H1 (cell line): Measurements from ENCODE around the gene SSPN. TPM values are rescaled to one million over a fixed set of nuclear protein-coding genes. Genes with fewer than 3 reads are reported as not detected.

Experiments
- CTCF ChIA-PET: fragments of 300-600 bp; sonication (Branson Sonifier 250); formaldehyde crosslinking; loops from one replicate; lab custom pipeline; 2021; ENCODE audit not compliant: partially characterized antibody; lab: Charles Lee
- POLR2A ChIA-PET: fragments of 300-600 bp; sonication (Branson Sonifier 250); formaldehyde crosslinking; loops from one replicate; lab custom pipeline; 2021; ENCODE audit warnings: inconsistent platforms; ENCODE audit not compliant: partially characterized antibody; lab: Charles Lee
- DNase-seq, 2 experiments: peaks; one replicate each; pipeline versions ENCODE4 v3.0.0 to v3.0.0-alpha.2; 2010 to 2022; ENCODE audit warnings: low spot score in 2 of 2, low read depth in 1 of 2, mixed read lengths in 1 of 2
- FAIRE-seq: peaks from 2 replicates; lab custom pipeline; 2011; peaks lifted over from hg19 to GRCh38; lab: Jason Lieb, UNC
- H2AFZ ChIP-seq: 2 replicates; pipeline ENCODE4 v1.8.1; 2012; ENCODE audit warnings: low read length, inconsistent platforms
- H2AK5ac ChIP-seq: 2 replicates; pipeline ENCODE4 v1.6.1; 2013; ENCODE audit warnings: low read depth, low read length
- H2BK120ac ChIP-seq: replicated peaks from 2 replicates; pipeline ENCODE3; 2013; ENCODE audit warnings: low read depth, low read length, inconsistent platforms
- H2BK12ac ChIP-seq: 2 replicates; pipeline ENCODE4 v1.6.1; 2013; ENCODE audit warnings: low read depth, low read length
- H2BK15ac ChIP-seq: 2 replicates; pipeline ENCODE4 v1.6.1; 2013; ENCODE audit warnings: low read length
- H2BK20ac ChIP-seq: 2 replicates; pipeline ENCODE4 v1.6.1; 2013; ENCODE audit warnings: low read length
- H2BK5ac ChIP-seq: 2 replicates; pipeline ENCODE4 v1.6.1; 2013; ENCODE audit warnings: low read depth, low read length
- H3K14ac ChIP-seq: 2 replicates; pipeline ENCODE4 v1.6.1; 2013; ENCODE audit warnings: inconsistent platforms; ENCODE audit not compliant: insufficient read length
- H3K18ac ChIP-seq: 2 replicates; pipeline ENCODE4 v1.6.1; 2013; ENCODE audit warnings: low read length; ENCODE audit errors: extremely low read depth
- H3K23ac ChIP-seq: 2 replicates; pipeline ENCODE4 v1.6.1; 2013; ENCODE audit warnings: inconsistent platforms; ENCODE audit not compliant: insufficient read length
- H3K23me2 ChIP-seq: 2 replicates; pipeline ENCODE4 v1.6.1; 2013; ENCODE audit warnings: low read depth, low read length
- H3K27ac ChIP-seq: 2 replicates; pipeline ENCODE4 v1.6.1; 2011; ENCODE audit warnings: low read depth, low read length, inconsistent platforms
- H3K27me3 ChIP-seq, 4 experiments: replicated peaks in 1 of 4; 1 replicate in 1 of 4; 2 replicates in 3 of 4; pipeline versions ENCODE4 v1.6.1 to v1.8.1; 2011 to 2013; ENCODE audit warnings: low read length in 3 of 4, mild to moderate bottlenecking in 3 of 4, inconsistent platforms in 2 of 4, mixed read lengths in 2 of 4, moderate library complexity in 1 of 4; ENCODE audit not compliant: control insufficient read depth in 3 of 4, insufficient read depth in 3 of 4; ENCODE audit errors: extremely low read depth in 1 of 4
- H3K36me3 ChIP-seq, 4 experiments: 2 replicates each; pipeline versions ENCODE4 v1.6.1 to v1.8.1; 2011 to 2013; ENCODE audit warnings: mild to moderate bottlenecking in 4 of 4, low read length in 3 of 4, moderate library complexity in 2 of 4, control low read depth in 1 of 4, inconsistent platforms in 1 of 4; ENCODE audit not compliant: insufficient read depth in 4 of 4, control insufficient read depth in 2 of 4
- H3K4ac ChIP-seq: replicated peaks from 2 replicates; pipeline ENCODE3; 2013; ENCODE audit warnings: low read length, low read depth, mixed read lengths, inconsistent platforms; ENCODE audit not compliant: insufficient read length
- H3K4me1 ChIP-seq, 4 experiments: replicated peaks in 1 of 4; 1 replicate in 1 of 4; 2 replicates in 3 of 4; pipeline versions ENCODE4 v1.6.1 to v1.8.1; 2011 to 2013; ENCODE audit warnings: low read length in 3 of 4, inconsistent platforms in 2 of 4, mixed read lengths in 1 of 4; ENCODE audit not compliant: insufficient read depth in 4 of 4, control insufficient read depth in 3 of 4
- H3K4me2 ChIP-seq, 2 experiments: 2 replicates each; pipeline versions ENCODE4 v1.6.1 to v1.8.1; 2011 to 2013; ENCODE audit warnings: low read depth in 2 of 2, low read length in 2 of 2, control low read depth in 1 of 2, inconsistent platforms in 1 of 2, mild to moderate bottlenecking in 1 of 2; ENCODE audit not compliant: insufficient read depth in 1 of 2
- H3K4me3 ChIP-seq, 4 experiments: fragments of 200-600, 300-600 bp in 1 of 4; sonication (generic), shearing (Covaris generic), sonication (Bioruptor Twin) in 1 of 4; 2 replicates each; pipeline versions ENCODE4 v1.5.1 to v1.8.1; 2011 to 2016; ENCODE audit warnings: low read length in 4 of 4, low read depth in 3 of 4, control low read depth in 2 of 4, inconsistent platforms in 2 of 4, mild to moderate bottlenecking in 2 of 4, mixed read lengths in 1 of 4, moderate library complexity in 1 of 4; ENCODE audit not compliant: insufficient read depth in 2 of 4; ENCODE audit errors: extremely low read depth in 1 of 4
- H3K56ac ChIP-seq: replicated peaks from 2 replicates; pipeline ENCODE3; 2013; ENCODE audit warnings: low read depth, mild to moderate bottlenecking, mixed read lengths, low read length, inconsistent platforms; ENCODE audit not compliant: insufficient read length
- H3K79me1 ChIP-seq: 2 replicates; pipeline ENCODE4 v1.6.1; 2013; ENCODE audit warnings: low read depth, low read length, control low read depth
- H3K79me2 ChIP-seq, 2 experiments: 2 replicates each; pipeline versions ENCODE4 v1.6.1 to v1.8.1; 2012 to 2013; ENCODE audit warnings: low read length in 2 of 2, mild to moderate bottlenecking in 2 of 2, inconsistent platforms in 1 of 2; ENCODE audit not compliant: insufficient read depth in 2 of 2, control insufficient read depth in 1 of 2
- H3K9ac ChIP-seq, 4 experiments: replicated peaks in 1 of 4; 1 replicate in 1 of 4; 2 replicates in 3 of 4; pipeline versions ENCODE4 v1.6.1 to v1.8.1; 2011 to 2013; ENCODE audit warnings: low read depth in 3 of 4, low read length in 3 of 4, control low read depth in 2 of 4, mild to moderate bottlenecking in 2 of 4, moderate library complexity in 2 of 4, inconsistent platforms in 1 of 4; ENCODE audit errors: extremely low read depth in 1 of 4
- H3K9me3 ChIP-seq, 2 experiments: 2 replicates each; pipeline versions ENCODE4 v1.6.1 to v1.8.1; 2012 to 2013; ENCODE audit warnings: mild to moderate bottlenecking in 2 of 2, moderate library complexity in 2 of 2, control low read depth in 1 of 2, inconsistent platforms in 1 of 2, low read depth in 1 of 2, low read length in 1 of 2, mixed read lengths in 1 of 2; ENCODE audit not compliant: insufficient read depth in 2 of 2
- H4K20me1 ChIP-seq, 2 experiments: replicated peaks in 1 of 2; 2 replicates each; pipeline versions ENCODE3 to v1.8.1; 2011 to 2013; ENCODE audit warnings: inconsistent platforms in 2 of 2, low read length in 2 of 2, mild to moderate bottlenecking in 1 of 2; ENCODE audit not compliant: insufficient read depth in 2 of 2, control insufficient read depth in 1 of 2
- H4K5ac ChIP-seq: 2 replicates; pipeline ENCODE4 v1.6.1; 2013; ENCODE audit warnings: low read length, low read depth, mixed read lengths, inconsistent platforms; ENCODE audit not compliant: insufficient read length
- H4K8ac ChIP-seq: 2 replicates; pipeline ENCODE4 v1.8.0; 2013; ENCODE audit warnings: mild to moderate bottlenecking, moderate library complexity, low read length, inconsistent platforms; ENCODE audit not compliant: insufficient read depth; ENCODE audit errors: extremely low read depth
- H4K91ac ChIP-seq: replicated peaks from 2 replicates; pipeline ENCODE3; 2013; ENCODE audit warnings: low read length, mixed read lengths, inconsistent platforms; ENCODE audit not compliant: insufficient read length
- ATF2 ChIP-seq: IDR thresholded peaks from 2 replicates; pipeline ENCODE4 v1.6.1; 2012; ENCODE audit warnings: low read length, inconsistent platforms
- BACH1 ChIP-seq: IDR thresholded peaks from 2 replicates; pipeline ENCODE4 v1.6.1; 2012; ENCODE audit warnings: low read length, improper control_type of control experiment
- EGR1 ChIP-seq: IDR thresholded peaks from 2 replicates; pipeline ENCODE4 v1.6.1; 2011; ENCODE audit warnings: low read depth, low read length, borderline replicate concordance
- EP300 ChIP-seq, 2 experiments: IDR thresholded peaks; 1 replicate in 1 of 2; 2 replicates in 1 of 2; pipeline ENCODE4 v1.6.1; 2011 to 2012; ENCODE audit warnings: low read depth in 2 of 2, low read length in 2 of 2, mild to moderate bottlenecking in 2 of 2, borderline replicate concordance in 1 of 2, inconsistent platforms in 1 of 2, moderate library complexity in 1 of 2
- GABPA ChIP-seq: IDR thresholded peaks from 2 replicates; pipeline ENCODE4 v1.6.1; 2011; ENCODE audit warnings: mild to moderate bottlenecking, low read length, moderate library complexity, borderline replicate concordance; ENCODE audit not compliant: insufficient read depth
- JUND ChIP-seq: IDR thresholded peaks from 2 replicates; pipeline ENCODE4 v1.6.1; 2011; ENCODE audit warnings: mild to moderate bottlenecking, improper control_type of control experiment, low read length
- KDM5A ChIP-seq: fragments of 200-600 bp; IDR thresholded peaks from 2 replicates; pipeline ENCODE4 v1.7.1; 2012; ENCODE audit warnings: mild to moderate bottlenecking, low read length, inconsistent platforms, mixed read lengths
- MAFK ChIP-seq: IDR thresholded peaks from 2 replicates; pipeline ENCODE4 v1.6.1; 2012; ENCODE audit warnings: low read depth, mild to moderate bottlenecking, improper control_type of control experiment, low read length
- PHF8 ChIP-seq: fragments of 200-600 bp; sonication (generic); conservative IDR thresholded peaks from 2 replicates; pipeline ENCODE4 v1.7.1; 2012; ENCODE audit warnings: low read depth, mild to moderate bottlenecking, inconsistent platforms, low read length, moderate library complexity
- POLR2A ChIP-seq, 2 experiments: IDR thresholded peaks; 1 replicate in 1 of 2; 2 replicates in 1 of 2; pipeline ENCODE4 v1.6.1; 2011; ENCODE audit warnings: low read depth in 2 of 2, low read length in 2 of 2, mild to moderate bottlenecking in 2 of 2; ENCODE audit errors: control extremely low read depth in 1 of 2
- POLR2AphosphoS5 ChIP-seq: IDR thresholded peaks from 2 replicates; pipeline ENCODE4 v1.6.1; 2011; ENCODE audit warnings: low read depth, low read length
- POU5F1 ChIP-seq: IDR thresholded peaks from 2 replicates; pipeline ENCODE4 v1.6.1; 2011; ENCODE audit warnings: low read depth, mild to moderate bottlenecking, low read length, moderate library complexity
- SP4 ChIP-seq: IDR thresholded peaks from 2 replicates; pipeline ENCODE4 v1.6.1; 2012; ENCODE audit warnings: low read length, inconsistent platforms
- ZNF274 ChIP-seq: IDR thresholded peaks from 2 replicates; pipeline ENCODE4 v1.7.0; 2012; ENCODE audit warnings: low read length, borderline replicate concordance; ENCODE audit errors: extremely low read depth
- WGBS, 2 experiments: shearing (Covaris generic) in 1 of 2; methylation state at CpG; one replicate each; pipeline versions ENCODE4 v1.1.6 to v1.1.7; 2013 to 2015; ENCODE audit warnings: low lambda C conversion rate in 2 of 2, mixed read lengths in 2 of 2, inconsistent platforms in 1 of 2, low coverage in 1 of 2, missing lambda C conversion rate in 1 of 2; ENCODE audit not compliant: insufficient replicate concordance in 2 of 2, insufficient coverage in 1 of 2, insufficient read length in 1 of 2; ENCODE audit errors: extremely low coverage in 1 of 2, missing lambda C conversion rate in 1 of 2; 5-methylcytosine and 5-hydroxymethylcytosine counted together
- polyA plus RNA-seq, 7 experiments: library from polyadenylated mRNA; depleted of rRNA in 3 of 7; stranded (reverse) in 5 of 7; unstranded in 2 of 7; fragments of >200 nt in 5 of 7; fragments of 200-250 nt in 2 of 7; gene quantifications; 1 replicate in 5 of 7; 2 replicates in 1 of 7; 4 replicates in 1 of 7; pipeline versions ENCODE4 v1.2.1 to v1.2.3, GENCODE V29; 2011 to 2013; ENCODE audit warnings: missing spikeins in 2 of 7, mixed read lengths in 2 of 7
- total RNA-seq: library from RNA; stranded (reverse); fragmentation: NEBNext Ultra II Directional; extraction: Animal tissue kit (Norgen Biotek cat#: 25700); gene quantifications from 2 replicates; pipeline ENCODE4 v1.2.1, GENCODE V29; 2021

Gene SSPN
- total and polyA plus RNA-seq, 2 of the 8 experiments (the other 6 are each of a cell fraction or from before 2014, with no cell fraction given), result 0.86 to 1.8 TPM

- Histone ChIP-seq H2BK20ac (no peak overlapping the region), H3K27me3 (no peaks in the 10 kb centered on the region; a peak in 1 of 7 replicates), H3K79me2 (no peaks in the 10 kb centered on the region), H3K4me2 (no peak overlapping the region), H3K4me1 (peaks cover 0 to 8% (median 0%) of the 10 kb centered on the region in 4 experiments; a peak in 1 of 7 replicates), H4K5ac (no peak overlapping the region), H3K23me2 (no peaks in the 10 kb centered on the region), H3K18ac (no peak overlapping the region), H2BK15ac (no peak overlapping the region), H2AFZ (no peak overlapping the region), H3K56ac (no peak overlapping the region), H2BK5ac (no peak overlapping the region), H3K14ac (no peak overlapping the region), H3K36me3 (no peaks in the 10 kb centered on the region), H2AK5ac (no peak overlapping the region), H2BK120ac (no peak overlapping the region), H3K9me3 (no peaks in the 10 kb centered on the region), H2BK12ac (no peak overlapping the region), H3K79me1 (no peaks in the 10 kb centered on the region), H3K27ac (no peak overlapping the region), H4K91ac (no peak overlapping the region), H4K20me1 (no peaks in the 10 kb centered on the region), H3K4me3 (no peak overlapping the region), H3K23ac (no peak overlapping the region), H3K9ac (no peak overlapping the region), H4K8ac (no peak overlapping the region), H3K4ac (no peak overlapping the region)
- FAIRE-seq, result no peak
- 79% methylated on average over 2 of the region's 2 CpGs; no CpG with 5 or more reads in 1 of the 2 experiments for WGBS, 2 experiments
- no peak for DNase-seq
- ChIA-PET CTCF (interaction anchor here (1.3 kb wide), 1 partner anchor 22 kb away, joined by 4 read pairs; no protein-coding TSS in a partner anchor), POLR2A (interaction anchor here (1.7 kb wide), 1 partner anchor 10 kb away, joined by 8 read pairs; the partner anchor contains the start of gene SSPN)
- TF ChIP-seq ZNF274 (no peak), JUND (no peak), POU5F1 (no peak), BACH1 (no peak), ATF2 (no peak), POLR2AphosphoS5 (no peak), SP4 (no peak), EGR1 (no peak), EP300 (IDR thresholded peaks at IDR 0.05; ENCODE audit: borderline replicate concordance in 1 of 2, low read depth in 2 of 2, low read length in 2 of 2) (no peak), KDM5A (no peak), MAFK (no peak), POLR2A (IDR thresholded peaks at IDR 0.05; ENCODE audit: control extremely low read depth in 1 of 2, low read depth in 2 of 2, low read length in 2 of 2) (no peak), PHF8 (no peak), GABPA (no peak)
Measured at GRCh38 chr12:26205298-26205697, 9.9 kb downstream of the SSPN start.
